Measurements from ENCODE around the gene STAM.

The STAM gene

DNA sequence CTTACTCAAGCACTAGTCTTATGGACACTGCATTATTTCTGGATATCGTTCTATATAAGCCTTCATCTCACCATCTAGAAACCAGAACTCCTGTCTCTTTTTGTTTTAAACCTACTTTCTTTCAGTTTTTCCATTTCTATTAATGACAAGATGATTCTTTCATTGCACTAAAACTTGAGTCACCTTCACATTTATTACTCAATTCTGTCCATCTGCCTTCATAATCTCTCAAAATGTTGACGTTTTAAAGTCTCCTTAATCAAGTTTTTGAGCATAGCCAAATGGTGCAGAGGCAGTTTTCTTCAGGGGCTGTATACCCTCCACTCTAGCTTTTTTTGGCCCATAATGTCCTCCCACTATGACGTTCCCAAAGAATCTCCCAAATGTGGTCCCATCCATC lies 17.6 kb downstream of the STAM start:
- H4K20me1 ChIP-seq (ENCODE audit: insufficient read depth, low read length) = no peaks in the 10 kb centered on the region
- peaks cover 3% of the 10 kb centered on the region for H3K4me1 ChIP-seq (ENCODE audit: low read length)
- peaks cover 4% of the 10 kb centered on the region for H3K36me3 ChIP-seq (replicated peaks; ENCODE audit: low read depth, low read length)
- H3K27ac ChIP-seq (ENCODE audit: low read length) = no peak overlapping the region
- H2AFZ ChIP-seq (ENCODE audit: low read depth, low read length) = no peak overlapping the region
- no peak overlapping the region for H3K4me2 ChIP-seq (ENCODE audit: low read length)
- no peak for TF ChIP-seq EZH2phosphoT487 (IDR thresholded peaks at IDR 0.05; ENCODE audit: low read depth)
- TF ChIP-seq, protein P1, sequence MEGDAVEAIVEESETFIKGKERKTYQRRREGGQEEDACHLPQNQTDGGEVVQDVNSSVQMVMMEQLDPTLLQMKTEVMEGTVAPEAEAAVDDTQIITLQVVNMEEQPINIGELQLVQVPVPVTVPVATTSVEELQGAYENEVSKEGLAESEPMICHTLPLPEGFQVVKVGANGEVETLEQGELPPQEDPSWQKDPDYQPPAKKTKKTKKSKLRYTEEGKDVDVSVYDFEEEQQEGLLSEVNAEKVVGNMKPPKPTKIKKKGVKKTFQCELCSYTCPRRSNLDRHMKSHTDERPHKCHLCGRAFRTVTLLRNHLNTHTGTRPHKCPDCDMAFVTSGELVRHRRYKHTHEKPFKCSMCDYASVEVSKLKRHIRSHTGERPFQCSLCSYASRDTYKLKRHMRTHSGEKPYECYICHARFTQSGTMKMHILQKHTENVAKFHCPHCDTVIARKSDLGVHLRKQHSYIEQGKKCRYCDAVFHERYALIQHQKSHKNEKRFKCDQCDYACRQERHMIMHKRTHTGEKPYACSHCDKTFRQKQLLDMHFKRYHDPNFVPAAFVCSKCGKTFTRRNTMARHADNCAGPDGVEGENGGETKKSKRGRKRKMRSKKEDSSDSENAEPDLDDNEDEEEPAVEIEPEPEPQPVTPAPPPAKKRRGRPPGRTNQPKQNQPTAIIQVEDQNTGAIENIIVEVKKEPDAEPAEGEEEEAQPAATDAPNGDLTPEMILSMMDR (IDR thresholded peaks at IDR 0.05; ENCODE audit: low read depth, low read length) = no peak
- H3K9me3 ChIP-seq (ENCODE audit: insufficient read depth, low read length) = no peaks in the 10 kb centered on the region
- H3K27me3 ChIP-seq (ENCODE audit: low read depth, low read length) = no peaks in the 10 kb centered on the region
- H3K9ac ChIP-seq (ENCODE audit: low read length) = no peak overlapping the region
- peaks cover 32% of the 10 kb centered on the region for H3K79me2 ChIP-seq (ENCODE audit: low read length)
- no peak overlapping the region for H3K4me3 ChIP-seq (ENCODE audit: low read length)

GRCh38 chr10:17662193-17663138 lies 18.5 kb downstream of the STAM start:
- Histone ChIP-seq H3K27me3 (ENCODE audit: low read depth, low read length) (no peaks in the 10 kb centered on the region), H3K4me2 (ENCODE audit: low read length) (no peak overlapping the region), H3K4me1 (ENCODE audit: low read length) (peaks cover 1% of the 10 kb centered on the region), H3K9ac (ENCODE audit: low read length) (no peak overlapping the region), H4K20me1 (ENCODE audit: insufficient read depth, low read length) (no peaks in the 10 kb centered on the region), H3K36me3 (replicated peaks; ENCODE audit: low read depth, low read length) (peaks cover 4% of the 10 kb centered on the region), H3K4me3 (ENCODE audit: low read length) (no peak overlapping the region), H3K27ac (ENCODE audit: low read length) (no peak overlapping the region), H2AFZ (ENCODE audit: low read depth, low read length) (no peak overlapping the region), H3K79me2 (ENCODE audit: low read length) (peaks cover 27% of the 10 kb centered on the region), H3K9me3 (ENCODE audit: insufficient read depth, low read length) (no peaks in the 10 kb centered on the region)
- TF ChIP-seq EZH2phosphoT487 (IDR thresholded peaks at IDR 0.05; ENCODE audit: low read depth) = no peak
- TF ChIP-seq, protein P1 (IDR thresholded peaks at IDR 0.05; ENCODE audit: low read depth, low read length) = no peak

- no peaks in the 10 kb centered on the region for H4K20me1 ChIP-seq (ENCODE audit: insufficient read depth, low read length)
- H3K4me1 ChIP-seq (ENCODE audit: low read length) = peaks cover 11% of the 10 kb centered on the region
- no peak overlapping the region for H3K4me3 ChIP-seq (ENCODE audit: low read length)
- no peak overlapping the region for H3K9ac ChIP-seq (ENCODE audit: low read length)
- H3K9me3 ChIP-seq (ENCODE audit: insufficient read depth, low read length) = no peaks in the 10 kb centered on the region
- peaks cover 4% of the 10 kb centered on the region for H3K36me3 ChIP-seq (replicated peaks; ENCODE audit: low read depth, low read length)
- no peak overlapping the region for H2AFZ ChIP-seq (ENCODE audit: low read depth, low read length)
- no peak overlapping the region for H3K4me2 ChIP-seq (ENCODE audit: low read length)
- no peak for TF ChIP-seq EZH2phosphoT487 (IDR thresholded peaks at IDR 0.05; ENCODE audit: low read depth)
- TF ChIP-seq, protein P1 (IDR thresholded peaks at IDR 0.05; ENCODE audit: low read depth, low read length) = no peak
- H3K27ac ChIP-seq (ENCODE audit: low read length) = no peak overlapping the region
- H3K79me2 ChIP-seq (ENCODE audit: low read length) = peaks cover 27% of the 10 kb centered on the region
- H3K27me3 ChIP-seq (ENCODE audit: low read depth, low read length) = no peaks in the 10 kb centered on the region
Measured at GRCh38 chr10:17663450-17663849, 19.5 kb downstream of the STAM start.

DNA sequence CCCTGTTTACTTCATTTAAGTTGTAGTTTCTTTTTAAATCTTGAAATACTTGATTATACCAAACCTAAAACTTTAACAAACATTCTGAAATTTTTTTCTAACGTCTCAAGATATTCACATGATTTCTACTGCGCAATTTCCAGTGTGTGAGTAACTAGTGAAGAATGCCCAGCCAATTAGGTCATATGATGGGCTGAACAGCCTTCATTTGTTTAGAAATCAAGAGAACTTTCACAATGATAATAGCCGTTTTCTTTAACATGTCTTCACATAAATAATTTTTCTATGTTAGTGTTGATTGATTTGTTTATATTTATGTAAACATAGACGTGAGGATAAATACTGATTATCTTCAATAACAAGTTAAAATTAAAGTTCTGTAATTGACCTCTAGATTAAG lies 21.8 kb downstream of the STAM start:
- H3K36me3 ChIP-seq (replicated peaks; ENCODE audit: low read depth, low read length) = peaks cover 4% of the 10 kb centered on the region
- H3K4me1 ChIP-seq (ENCODE audit: low read length) = peaks cover 26% of the 10 kb centered on the region
- H2AFZ ChIP-seq (ENCODE audit: low read depth, low read length) = no peak overlapping the region
- H3K27me3 ChIP-seq (ENCODE audit: low read depth, low read length) = no peaks in the 10 kb centered on the region
- H3K27ac ChIP-seq (ENCODE audit: low read length) = no peak overlapping the region
- H3K4me2 ChIP-seq (ENCODE audit: low read length) = no peak overlapping the region
- no peaks in the 10 kb centered on the region for H4K20me1 ChIP-seq (ENCODE audit: insufficient read depth, low read length)
- H3K79me2 ChIP-seq (ENCODE audit: low read length) = peaks cover 18% of the 10 kb centered on the region
- H3K9ac ChIP-seq (ENCODE audit: low read length) = no peak overlapping the region
- H3K9me3 ChIP-seq (ENCODE audit: insufficient read depth, low read length) = no peaks in the 10 kb centered on the region
- H3K4me3 ChIP-seq (ENCODE audit: low read length) = no peak overlapping the region
- no peak for TF ChIP-seq EZH2phosphoT487 (IDR thresholded peaks at IDR 0.05; ENCODE audit: low read depth)
- TF ChIP-seq, protein P1 (IDR thresholded peaks at IDR 0.05; ENCODE audit: low read depth, low read length) = no peak

All from OCI-LY3 (cell line).